K562 (cell line): ENCODE results near the gene ECSIT. TPM values are rescaled to one million over a fixed set of nuclear protein-coding genes. Genes with fewer than 3 reads are reported as not detected.

Experiments used
- ATAC-seq: fragments of 200-7000 bp; cut with Tn5 transposase; 3 replicates; pipeline ENCODE4 v1.9.1; 2020; ENCODE audit warnings: moderate library complexity
- BruUV-seq: library from RNA; stranded (reverse); fragments of 400-500 nt; replicated peaks from 2 replicates; lab custom pipeline; 2021; lab: Mats Ljungman, UMichigan
- CTCF ChIA-PET: fragments of 300-600 bp; formaldehyde crosslinking; extraction: SDS; loops from one replicate; lab custom pipeline; 2021; ENCODE audit warnings: low intra/inter-chr PET ratio; lab: Yijun Ruan, JAX
- POLR2A ChIA-PET: fragments of 300-600, 350-650 bp; sonication (Branson Sonifier 250); formaldehyde crosslinking; extraction: SDS; loops from one replicate; lab custom pipeline; 2021; ENCODE audit warnings: antibody characterized with exemption, inconsistent platforms; lab: Yijun Ruan, JAX
- DNase-seq, 4 experiments: peaks; one replicate each; pipeline versions ENCODE4 v3.0.0 to v3.0.0-alpha.2; 2011 to 2018; ENCODE audit warnings: low spot score in 3 of 4, mixed read lengths in 3 of 4; ENCODE audit errors: extremely low read depth in 1 of 4
- FAIRE-seq: peaks from 2 replicates; lab custom pipeline; 2011; peaks lifted over from hg19 to GRCh38; lab: Jason Lieb, UNC
- H2AFZ ChIP-seq: 2 replicates; pipeline ENCODE4 v1.6.0; 2011; ENCODE audit warnings: low read depth, low read length, control low read depth, inconsistent platforms
- H3K27ac ChIP-seq: fragments of 200-600 bp; 3 replicates; pipeline ENCODE4 v1.8.0; 2011; ENCODE audit warnings: low read depth, mild to moderate bottlenecking, control low read depth, inconsistent platforms, low read length, moderate library complexity, mixed read lengths; ENCODE audit errors: extremely low read depth
- H3K27me3 ChIP-seq, 2 experiments: fragments of 300-600 bp in 1 of 2; 2 replicates in 1 of 2; 3 replicates in 1 of 2; pipeline versions ENCODE4 v1.6.0 to v1.8.0; 2011; ENCODE audit warnings: inconsistent platforms in 2 of 2, low read length in 2 of 2, mild to moderate bottlenecking in 1 of 2, mixed read lengths in 1 of 2, moderate library complexity in 1 of 2; ENCODE audit not compliant: control insufficient read depth in 2 of 2, insufficient read depth in 2 of 2
- H3K36me3 ChIP-seq: fragments of 300-600 bp; 3 replicates; pipeline ENCODE4 v1.8.0; 2011; ENCODE audit warnings: mild to moderate bottlenecking, low read length, inconsistent platforms; ENCODE audit not compliant: control insufficient read depth, insufficient read depth
- H3K4me1 ChIP-seq, 2 experiments: fragments of 200-600 bp in 1 of 2; replicated peaks in 1 of 2; 2 replicates in 1 of 2; 3 replicates in 1 of 2; pipeline versions ENCODE4 v1.5.1 to v1.8.0; 2011; ENCODE audit warnings: inconsistent platforms in 2 of 2, low read length in 2 of 2, mild to moderate bottlenecking in 1 of 2, mixed read lengths in 1 of 2, moderate library complexity in 1 of 2; ENCODE audit not compliant: control insufficient read depth in 2 of 2, insufficient read depth in 2 of 2
- H3K4me2 ChIP-seq: 2 replicates; pipeline ENCODE4 v1.6.1; 2011; ENCODE audit warnings: low read length, control low read depth, inconsistent platforms, mixed read lengths; ENCODE audit not compliant: insufficient read depth
- H3K4me3 ChIP-seq: fragments of 200-600 bp; sonication (generic), shearing (Covaris generic); 2 replicates; pipeline ENCODE4 v1.5.1; 2016; ENCODE audit warnings: control low read depth, inconsistent platforms
- H3K79me2 ChIP-seq: fragments of 200-600 bp; 3 replicates; pipeline ENCODE4 v1.8.0; 2011; ENCODE audit warnings: low read length, inconsistent platforms; ENCODE audit not compliant: control insufficient read depth, insufficient read depth
- H3K9ac ChIP-seq, 2 experiments: 2 replicates each; pipeline versions ENCODE4 v1.6.0 to v1.6.1; 2011; ENCODE audit warnings: low read depth in 2 of 2, low read length in 2 of 2, control low read depth in 1 of 2, inconsistent platforms in 1 of 2, mild to moderate bottlenecking in 1 of 2, mixed read lengths in 1 of 2; ENCODE audit not compliant: insufficient read depth in 1 of 2
- H3K9me1 ChIP-seq: one replicate; pipeline ENCODE4 v1.6.0; 2011; ENCODE audit warnings: inconsistent platforms, mild to moderate bottlenecking, low read length, moderate library complexity; ENCODE audit not compliant: control insufficient read depth, insufficient read depth
- H3K9me3 ChIP-seq: replicated peaks from 2 replicates; pipeline ENCODE4 v1.5.1; 2011; ENCODE audit warnings: low read depth, low read length, inconsistent platforms; ENCODE audit not compliant: control insufficient read depth, insufficient read depth
- H4K20me1 ChIP-seq: replicated peaks from 2 replicates; pipeline ENCODE4 v1.6.1; 2011; ENCODE audit warnings: low read length, inconsistent platforms, mixed read lengths; ENCODE audit not compliant: control insufficient read depth, insufficient read depth
- CBFA2T3 ChIP-seq: fragments of 450-650 bp; IDR thresholded peaks from 2 replicates; pipeline ENCODE4 v1.6.1; 2017
- CTCF ChIP-seq, 3 experiments: IDR thresholded peaks in 2 of 3; conservative IDR thresholded peaks in 1 of 3; 2 replicates each; pipeline ENCODE4 v1.5.1; 2011 to 2012; ENCODE audit warnings: low read length in 3 of 3, mild to moderate bottlenecking in 3 of 3, control low read depth in 2 of 3, improper control_type of control experiment in 1 of 3, inconsistent platforms in 1 of 3, low read depth in 1 of 3, mixed read lengths in 1 of 3, moderate library complexity in 1 of 3; ENCODE audit not compliant: insufficient read depth in 2 of 3
- ID3 ChIP-seq, 2 experiments: fragments of 250-450 bp in 1 of 2; fragments of 450-650 bp in 1 of 2; sonication (Bioruptor Pico) in 1 of 2; IDR thresholded peaks; 2 replicates each; pipeline versions ENCODE4 v1.6.1 to v1.8.0; 2016 to 2021; ENCODE audit warnings: mild to moderate bottlenecking in 2 of 2, moderate library complexity in 2 of 2, missing compliant biosample characterization in 1 of 2, missing genetic modification characterization in 1 of 2
- KDM5B ChIP-seq: fragments of 200-600 bp; sonication (generic); IDR thresholded peaks from 2 replicates; pipeline ENCODE4 v1.6.1; 2012; ENCODE audit warnings: low read depth, mild to moderate bottlenecking, moderate library complexity, low read length, control low read depth, inconsistent platforms; ENCODE audit not compliant: insufficient replicate concordance
- LARP7 ChIP-seq: fragments of 450-650 bp; IDR thresholded peaks from 2 replicates; pipeline ENCODE4 v1.6.1; 2016
- NR2C2 ChIP-seq, 2 experiments: fragments of 200-800 bp in 1 of 2; sonication (Bioruptor generic) in 1 of 2; sonication (generic) in 1 of 2; formaldehyde crosslinking in 1 of 2; IDR thresholded peaks; 2 replicates each; pipeline versions ENCODE4 v1.6.1 to v1.8.0; 2016 to 2022; ENCODE audit warnings: mild to moderate bottlenecking in 1 of 2, missing compliant biosample characterization in 1 of 2, missing genetic modification characterization in 1 of 2, missing genetic modification reagents in 1 of 2
- SMARCA5 ChIP-seq: fragments of 450-650 bp; IDR thresholded peaks from 2 replicates; pipeline ENCODE4 v1.6.1; 2016
- ZNF316 ChIP-seq: fragments of 450-650 bp; IDR thresholded peaks from 2 replicates; pipeline ENCODE4 v1.6.1; 2016
- WGBS: fragments of 100-300 bp; shearing (Covaris generic); methylation state at CpG from one replicate; pipeline ENCODE4 v1.1.6; 2016; ENCODE audit warnings: low coverage, mixed read lengths; ENCODE audit not compliant: insufficient coverage; ENCODE audit errors: missing lambda C conversion rate; 5-methylcytosine and 5-hydroxymethylcytosine counted together
- in situ Hi-C: fragments of 300-500 bp; cut with MboI; formaldehyde crosslinking; loops from 4 replicates; pipeline ENCODE4 v1.15.0; 2018; ENCODE audit warnings: inconsistent platforms, mixed read lengths
- intact Hi-C: fragments of 100-400 bp; cut with micrococcal nuclease; formaldehyde crosslinking; loops from 2 replicates; pipeline ENCODE4 v1.14.2; 2022
- polyA plus RNA-seq, 8 experiments: library from polyadenylated mRNA; depleted of rRNA in 4 of 8; stranded (reverse) in 5 of 8; unstranded in 3 of 8; fragments of >200 nt; fragmentation: Nextera tagmentation in 2 of 8; fragmentation: Illumina TruSeq in 1 of 8; extraction: Ambion mirVana in 2 of 8; extraction: Trizol in 1 of 8; gene quantifications; 2 replicates each; pipeline versions ENCODE4 v1.2.1 to v1.2.3, GENCODE V29; 2011 to 2014; ENCODE audit warnings: inconsistent platforms in 1 of 8, missing spikeins in 1 of 8
- total RNA-seq, 7 experiments: library from RNA; depleted of rRNA in 6 of 7; stranded (reverse); fragments of >200 nt in 6 of 7; fragmentation: Illumina TruSeq in 2 of 7; extraction: Trizol in 2 of 7; gene quantifications; 2 replicates each; pipeline versions ENCODE4 v1.2.1 to v1.2.3, GENCODE V29; 2011 to 2021; ENCODE audit warnings: low replicate concordance in 1 of 7

The ECSIT gene
- total and polyA plus RNA-seq, 9 of the 15 experiments (the other 6 are each of a cell fraction or from before 2014, with no cell fraction given) = 1.1 to 82.5 (median 43.9) TPM

- TF ChIP-seq CTCF (IDR thresholded peaks at IDR 0.05 in 2 of 3, conservative IDR thresholded peaks at IDR 0.05 in 1 of 3; ENCODE audit: insufficient read depth in 2 of 3, low read depth in 1 of 3, low read length in 3 of 3) = no peak
- no peak for TF ChIP-seq NR2C2 (CRISPR knock-in tag; IDR thresholded peaks at IDR 0.05)
- no peak for TF ChIP-seq NR2C2 (tag; IDR thresholded peaks at IDR 0.05)
- no peak for TF ChIP-seq KDM5B
- no peak for TF ChIP-seq SMARCA5
Observed at GRCh38 chr19:11570039-11570462, 41.1 kb upstream of the ECSIT start (continued).

- intact Hi-C loops (no loop called here), in situ Hi-C loops (no loop called here)
- Histone ChIP-seq H3K4me1 (peaks cover 54 to 62% of the 10 kb centered on the region in 2 experiments), H2AFZ (no peak overlapping the region), H4K20me1 (no peaks in the 10 kb centered on the region), H3K9me1 (no peaks in the 10 kb centered on the region), H3K9me3 (no peaks in the 10 kb centered on the region), H3K79me2 (no peaks in the 10 kb centered on the region; the same call in 1 of the 3 replicates), H3K4me2 (no peak overlapping the region), H3K27ac (peak overlapping the region; percentile 66; the same call in 1 of the 3 replicates), H3K36me3 (no peaks in the 10 kb centered on the region), H3K4me3 (no peak overlapping the region), H3K27me3 (no peaks in the 10 kb centered on the region), H3K9ac (peak overlapping the region in 1 of 2 experiments; percentile 67; a peak in 1 of 4 replicates)
- DNase-seq (peak in 2 of 4 experiments; percentile 2 to 3), FAIRE-seq (no peak), ATAC-seq (no peak)
- BruUV-seq = no TSS peak
- ChIA-PET CTCF (no interaction called here), POLR2A (interaction anchor here (0.6 kb wide), 1 partner anchor 130 kb away, joined by 3 read pairs; no protein-coding TSS in a partner anchor)
- TF ChIP-seq ZNF316 (peak; percentile 28; the same call in 1 of the 2 replicates), ID3 (CRISPR knock-in tag; IDR thresholded peaks at IDR 0.05) (no peak), ID3 (tag; IDR thresholded peaks at IDR 0.05) (0 out of 2 replicates have a peak, but pooled peaks have one; percentile 22), LARP7 (no peak), CBFA2T3 (no peak)
- WGBS = 86% methylated on average over 2 of the region's 2 CpGs
Observed at GRCh38 chr19:11566164-11566563, 37.2 kb upstream of the ECSIT start.
